Activated T-cell treated with anti-CD3 and anti-CD28 coated beads, Interleukin-2, amount 50 U/mL, for 1 hour (primary cell): ENCODE measurements around the gene SAPCD2.

Experiments used
- DNase-seq: peaks from one replicate; pipeline ENCODE4 v3.0.0-alpha.2; 2020

SAPCD2 gene

DNA sequence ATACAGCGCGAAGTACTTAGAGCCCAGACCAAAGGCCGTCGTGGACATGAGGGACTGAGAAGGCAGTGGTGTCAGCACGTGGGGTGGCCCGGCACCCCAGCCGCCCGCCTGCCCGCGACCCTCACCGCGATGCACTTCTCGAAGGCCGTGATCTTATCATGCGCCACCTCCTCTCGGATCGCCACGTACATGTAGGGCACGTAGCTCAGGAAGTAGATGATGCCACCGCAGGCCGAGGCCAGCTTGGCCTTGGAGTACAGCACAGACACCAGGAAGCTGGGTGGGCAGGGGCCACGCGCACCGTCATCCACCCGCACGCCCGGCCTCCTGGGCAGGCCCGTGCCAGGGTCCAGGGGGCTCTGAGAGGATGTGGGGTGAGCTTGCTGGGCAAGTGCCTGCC lies 53.3 kb downstream of the SAPCD2 start:
- no peak for DNase-seq

DNA sequence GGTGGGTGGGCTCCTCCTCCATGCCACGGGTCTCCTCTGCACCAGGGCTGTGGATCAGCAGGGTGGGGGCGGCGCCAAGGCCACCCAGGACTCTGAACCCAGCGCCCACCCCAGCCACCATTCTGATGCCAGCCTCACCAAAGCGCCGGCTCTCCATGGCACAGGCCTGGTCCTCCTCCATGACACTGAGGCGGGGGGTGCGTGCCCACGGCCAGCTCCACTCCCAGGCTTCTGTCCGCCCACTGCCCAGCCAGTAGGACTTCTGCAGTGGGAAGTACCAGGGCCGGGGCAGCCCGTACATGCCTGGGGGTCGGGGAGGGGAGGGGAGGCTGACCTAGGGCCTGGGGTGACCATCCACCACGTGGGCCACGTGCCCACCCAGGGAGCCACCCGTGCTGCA lies 53.9 kb downstream of the SAPCD2 start:
- no peak for DNase-seq

GRCh38 chr9:137015976-137016375 lies 54.4 kb downstream of the SAPCD2 start:
- no peak for DNase-seq

DNA sequence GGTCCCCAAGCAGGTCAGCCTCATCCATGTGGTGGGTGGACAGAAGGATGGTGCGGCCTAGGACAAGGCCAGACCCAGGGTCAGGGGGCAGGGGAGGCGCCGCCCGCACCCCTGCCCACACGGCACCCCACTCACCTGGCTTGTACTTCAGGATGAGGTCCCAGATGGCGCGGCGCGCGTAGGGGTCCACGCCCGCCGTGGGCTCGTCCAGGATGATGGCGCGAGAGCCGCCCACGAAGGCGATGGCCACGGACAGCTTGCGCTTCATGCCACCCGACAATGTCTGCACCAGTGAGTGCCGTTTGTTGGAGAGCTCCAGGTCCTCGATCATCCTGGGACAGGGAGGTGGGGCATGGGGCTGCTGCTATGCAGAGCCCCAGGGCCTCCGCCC lies 54.8 kb downstream of the SAPCD2 start:
- no peak for DNase-seq

DNA sequence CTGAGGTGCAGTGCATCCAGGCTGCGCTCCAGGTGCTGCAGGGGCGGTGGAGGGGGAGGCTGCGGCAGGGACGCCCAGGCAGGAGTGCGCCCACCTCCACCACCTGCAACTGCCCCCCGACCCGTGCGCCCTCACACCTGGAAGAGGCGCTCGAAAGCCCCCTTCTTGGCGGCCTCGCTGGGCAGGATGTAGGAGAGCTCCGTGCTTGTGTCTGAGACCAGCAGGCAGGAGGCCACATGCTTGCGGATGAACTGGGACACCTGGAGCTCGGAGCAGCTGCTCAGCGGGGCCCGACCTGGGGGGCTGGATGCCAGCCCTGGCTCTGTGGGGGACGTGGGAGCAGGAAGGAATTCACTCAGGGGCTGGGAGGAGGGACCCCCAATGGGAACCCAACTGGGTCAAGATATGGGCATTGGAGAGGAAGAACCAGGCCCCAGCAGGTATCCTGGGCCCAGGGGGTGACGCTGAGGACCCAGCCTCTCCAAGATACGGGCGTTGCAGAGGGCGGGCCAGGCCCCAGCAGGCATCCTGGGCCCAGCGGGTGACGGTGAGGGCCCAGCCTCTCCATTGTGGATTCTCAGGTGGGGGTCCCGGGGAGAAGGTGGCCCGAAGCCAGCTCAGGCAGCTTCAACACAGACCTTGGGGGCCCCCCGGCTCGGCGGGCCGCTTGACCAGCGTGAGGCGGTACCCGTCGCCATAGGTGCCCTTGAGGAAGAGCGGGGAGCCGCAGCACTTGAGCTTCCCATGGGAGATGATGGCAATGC lies 55.4 kb downstream of the SAPCD2 start:
- DNase-seq: no peak

GRCh38 chr9:137014166-137014565 lies 56.2 kb downstream of the SAPCD2 start:
- no peak for DNase-seq

GRCh38 chr9:137013571-137013940 lies 56.8 kb downstream of the SAPCD2 start:
- no peak for DNase-seq

GRCh38 chr9:137012694-137013570 lies 57.4 kb downstream of the SAPCD2 start:
- no peak for DNase-seq
